Suprapubic skin (tissue), 3 donors: Measurements from ENCODE around the gene CAMK1.

Experiments
- EP300 ChIP-seq: sonication (generic); formaldehyde crosslinking; IDR thresholded peaks from one replicate; pipeline ENCODE4 v1.6.1; 2017; ENCODE audit warnings: antibody characterized with exemption
- POLR2A ChIP-seq, 2 donors: fragments of 450-650 bp; IDR thresholded peaks; one replicate each; pipeline ENCODE4 v1.6.1; 2017; ENCODE audit warnings: antibody characterized with exemption in 2 of 2, mild to moderate bottlenecking in 2 of 2, moderate library complexity in 2 of 2
- TF ChIP-seq, protein P1 (sequence below), 2 donors: fragments of 200-600 bp in 1 of 2; fragments of 450-650 bp in 1 of 2; sonication (generic) in 1 of 2; IDR thresholded peaks; one replicate each; pipeline ENCODE4 v1.5.1; 2016 to 2019; ENCODE audit warnings: antibody characterized with exemption in 2 of 2, mild to moderate bottlenecking in 1 of 2, moderate library complexity in 1 of 2

DNA sequence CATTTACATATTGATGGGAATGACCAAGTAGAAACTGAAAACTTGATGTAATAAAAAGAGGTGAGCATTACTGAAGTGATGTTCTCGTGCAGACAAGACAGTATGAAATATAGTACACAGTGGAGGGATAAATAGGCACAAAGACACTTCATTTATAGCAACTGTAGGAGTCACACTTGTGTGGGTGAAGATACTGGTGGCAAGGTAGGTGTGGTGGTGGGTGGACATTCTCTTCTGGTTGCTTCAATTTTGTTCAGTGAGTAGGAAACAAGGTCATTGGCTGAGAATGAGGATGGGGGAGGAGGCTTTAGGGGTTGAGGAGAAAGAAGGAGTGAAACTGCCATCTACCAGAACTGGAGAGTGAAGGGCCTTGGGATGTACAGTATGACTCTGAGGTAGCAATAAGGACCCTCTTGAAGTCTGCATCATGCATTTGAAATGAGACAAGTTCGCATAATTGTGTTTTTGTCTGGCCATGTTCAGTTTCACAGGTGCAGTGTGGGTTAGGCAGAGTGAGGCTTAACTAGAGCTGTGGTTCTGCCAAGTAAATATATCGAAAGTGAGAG lies 59.5 kb downstream of the CAMK1 start:
- TF ChIP-seq, protein P1, sequence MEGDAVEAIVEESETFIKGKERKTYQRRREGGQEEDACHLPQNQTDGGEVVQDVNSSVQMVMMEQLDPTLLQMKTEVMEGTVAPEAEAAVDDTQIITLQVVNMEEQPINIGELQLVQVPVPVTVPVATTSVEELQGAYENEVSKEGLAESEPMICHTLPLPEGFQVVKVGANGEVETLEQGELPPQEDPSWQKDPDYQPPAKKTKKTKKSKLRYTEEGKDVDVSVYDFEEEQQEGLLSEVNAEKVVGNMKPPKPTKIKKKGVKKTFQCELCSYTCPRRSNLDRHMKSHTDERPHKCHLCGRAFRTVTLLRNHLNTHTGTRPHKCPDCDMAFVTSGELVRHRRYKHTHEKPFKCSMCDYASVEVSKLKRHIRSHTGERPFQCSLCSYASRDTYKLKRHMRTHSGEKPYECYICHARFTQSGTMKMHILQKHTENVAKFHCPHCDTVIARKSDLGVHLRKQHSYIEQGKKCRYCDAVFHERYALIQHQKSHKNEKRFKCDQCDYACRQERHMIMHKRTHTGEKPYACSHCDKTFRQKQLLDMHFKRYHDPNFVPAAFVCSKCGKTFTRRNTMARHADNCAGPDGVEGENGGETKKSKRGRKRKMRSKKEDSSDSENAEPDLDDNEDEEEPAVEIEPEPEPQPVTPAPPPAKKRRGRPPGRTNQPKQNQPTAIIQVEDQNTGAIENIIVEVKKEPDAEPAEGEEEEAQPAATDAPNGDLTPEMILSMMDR (IDR thresholded peaks at IDR 0.05), result no peak
- TF ChIP-seq EP300 (no peak), POLR2A (IDR thresholded peaks at IDR 0.05) (no peak)
